Suprapubic skin (tissue), 4 donors: ENCODE measurements around the gene LDLRAD4.

Experiments
- CTCF ChIP-seq, 2 donors: fragments of 200-600 bp in 1 of 2; fragments of 450-650 bp in 1 of 2; sonication (generic) in 1 of 2; IDR thresholded peaks; one replicate each; pipeline ENCODE4 v1.5.1; 2016 to 2019; ENCODE audit warnings: antibody characterized with exemption in 2 of 2, mild to moderate bottlenecking in 1 of 2, moderate library complexity in 1 of 2
- EP300 ChIP-seq: sonication (generic); formaldehyde crosslinking; IDR thresholded peaks from one replicate; pipeline ENCODE4 v1.6.1; 2017; ENCODE audit warnings: antibody characterized with exemption
- POLR2A ChIP-seq, 2 donors: fragments of 450-650 bp; IDR thresholded peaks; one replicate each; pipeline ENCODE4 v1.6.1; 2017; ENCODE audit warnings: antibody characterized with exemption in 2 of 2, mild to moderate bottlenecking in 2 of 2, moderate library complexity in 2 of 2
- POLR2AphosphoS5 ChIP-seq, 3 donors: sonication (generic); formaldehyde crosslinking; IDR thresholded peaks; one replicate each; pipeline ENCODE4 v1.6.1; 2017; ENCODE audit warnings: antibody characterized with exemption in 3 of 3

- TF ChIP-seq POLR2AphosphoS5 (IDR thresholded peaks at IDR 0.05) (no peak), CTCF (IDR thresholded peaks at IDR 0.05) (no peak), POLR2A (IDR thresholded peaks at IDR 0.05) (no peak), EP300 (no peak)
Measured at GRCh38 chr18:13300029-13300428, 81.5 kb downstream of the LDLRAD4 start.
